Nephron progenitor cell (in vitro differentiated cells): ENCODE results near the gene JPT2.

ENCODE experiments used
- DNase-seq: peaks from one replicate; pipeline ENCODE4 v3.0.0; 2021
- H3K27ac Mint-ChIP-seq: 2 replicates; pipeline ENCODE4 v1.8.0; 2021; ENCODE audit warnings: mild to moderate bottlenecking, moderate library complexity, mixed read lengths
- H3K27me3 Mint-ChIP-seq: 2 replicates; pipeline ENCODE4 v1.8.0; 2021; ENCODE audit warnings: mild to moderate bottlenecking, low read depth, mixed read lengths; ENCODE audit not compliant: poor library complexity
- H3K36me3 Mint-ChIP-seq: 2 replicates; pipeline ENCODE4 v1.8.0; 2021; ENCODE audit warnings: low read depth, mixed read lengths
- H3K4me1 Mint-ChIP-seq: 2 replicates; pipeline ENCODE4 v1.8.0; 2021; ENCODE audit warnings: mixed read lengths
- H3K4me3 Mint-ChIP-seq: 2 replicates; pipeline ENCODE4 v1.8.0; 2021; ENCODE audit warnings: mild to moderate bottlenecking, moderate library complexity, mixed read lengths
- H3K9me3 Mint-ChIP-seq: 2 replicates; pipeline ENCODE4 v1.8.0; 2021; ENCODE audit warnings: mild to moderate bottlenecking, moderate library complexity, mixed read lengths
- CTCF ChIP-seq: fragments of 200-600 bp; sonication (generic); IDR thresholded peaks from 2 replicates; pipeline ENCODE4 v1.5.0; 2021; ENCODE audit warnings: antibody characterized with exemption

JPT2 gene

GRCh38 chr16:1677942-1678499 lies at the start of gene JPT2:
Gene JPT2 (plus strand): TSS chr16:1678279. CDS start chr16:1678313, 34 bp downstream.
- H3K9me3 Mint-ChIP-seq = no peaks in the 10 kb centered on the region
- peaks cover 45% of the 10 kb centered on the region for H3K36me3 Mint-ChIP-seq
- H3K27ac Mint-ChIP-seq = no peak within 1 kb of the TSS
- TF ChIP-seq CTCF = no peak
- no peaks in the 10 kb centered on the region for H3K27me3 Mint-ChIP-seq
- H3K4me1 Mint-ChIP-seq = peaks cover 45% of the 10 kb centered on the region
- H3K4me3 Mint-ChIP-seq = peak within 1 kb of the TSS; percentile 87
- peak; percentile 96 for DNase-seq

- Mint-ChIP-seq H3K36me3 (peaks cover 46% of the 10 kb centered on the region), H3K4me1 (peaks cover 9% of the 10 kb centered on the region), H3K4me3 (no peak overlapping the region), H3K27ac (peak overlapping the region; percentile 11), H3K9me3 (no peaks in the 10 kb centered on the region), H3K27me3 (no peaks in the 10 kb centered on the region)
- DNase-seq = no peak
- TF ChIP-seq CTCF = no peak
Observed at GRCh38 chr16:1630450-1631213, 47.4 kb upstream of the JPT2 start.

- no peak for DNase-seq
- Mint-ChIP-seq H3K36me3 (peaks cover 47% of the 10 kb centered on the region), H3K4me1 (peaks cover 7% of the 10 kb centered on the region), H3K27me3 (no peaks in the 10 kb centered on the region), H3K27ac (peak overlapping the region; percentile 11), H3K4me3 (no peak overlapping the region), H3K9me3 (no peaks in the 10 kb centered on the region)
- no peak for TF ChIP-seq CTCF
Observed at GRCh38 chr16:1631230-1631629, 46.8 kb upstream of the JPT2 start.

- no peak for DNase-seq
- Mint-ChIP-seq H3K27me3 (no peaks in the 10 kb centered on the region), H3K9me3 (no peaks in the 10 kb centered on the region), H3K4me1 (no peaks in the 10 kb centered on the region), H3K4me3 (no peak overlapping the region), H3K27ac (no peak overlapping the region), H3K36me3 (peaks cover 39% of the 10 kb centered on the region)
- TF ChIP-seq CTCF = no peak
Observed at GRCh38 chr16:1631931-1632637, 46.0 kb upstream of the JPT2 start.

- TF ChIP-seq CTCF = no peak
- Mint-ChIP-seq H3K9me3 (no peaks in the 10 kb centered on the region), H3K4me3 (no peak overlapping the region), H3K4me1 (no peaks in the 10 kb centered on the region), H3K27me3 (no peaks in the 10 kb centered on the region), H3K36me3 (peaks cover 40% of the 10 kb centered on the region), H3K27ac (no peak overlapping the region)
- DNase-seq = no peak
Observed at GRCh38 chr16:1632638-1632970, 45.5 kb upstream of the JPT2 start.
